ENCODE data around the gene CCDC186.
"Not testable (repeated sequence)": the region's sequence is repeated elsewhere in the genome, so short reads cannot be mapped to it uniquely, and the experiment has no call there.

The CCDC186 gene

GRCh38 chr10:114174695-114175188, 739 bp upstream of the CCDC186 start:
- in situ Hi-C loops (cut with MboI; ENCODE audit: low sequenced_read_pairs): no loop called here

GRCh38 chr10:114173603-114173920, 441 bp downstream of the CCDC186 start:
- in situ Hi-C loops (cut with MboI; ENCODE audit: low sequenced_read_pairs): no loop called here

- in situ Hi-C loops (cut with MboI; ENCODE audit: low sequenced_read_pairs): no loop called here
These were observed 1.0 kb downstream of the CCDC186 start for GRCh38 chr10:114172776-114173602.

GRCh38 chr10:114172216-114172615, 1.8 kb downstream of the CCDC186 start:
- in situ Hi-C loops (cut with MboI; ENCODE audit: low sequenced_read_pairs): no loop called here

GRCh38 chr10:114168450-114169009, 5.5 kb downstream of the CCDC186 start:
- in situ Hi-C loops (cut with MboI; ENCODE audit: low sequenced_read_pairs): no loop called here

GRCh38 chr10:114167985-114168384, 6.0 kb downstream of the CCDC186 start:
- in situ Hi-C loops (cut with MboI; ENCODE audit: low sequenced_read_pairs): no loop called here

- in situ Hi-C loops (cut with MboI; ENCODE audit: low sequenced_read_pairs): no loop called here
These were observed 7.5 kb downstream of the CCDC186 start for GRCh38 chr10:114166494-114166893.

GRCh38 chr10:114166043-114166442, 8.0 kb downstream of the CCDC186 start:
- in situ Hi-C loops (cut with MboI; ENCODE audit: low sequenced_read_pairs): no loop called here

- in situ Hi-C loops (cut with MboI; ENCODE audit: low sequenced_read_pairs): no loop called here
These were observed 10.9 kb downstream of the CCDC186 start for GRCh38 chr10:114163062-114163461.

- in situ Hi-C loops (cut with MboI; ENCODE audit: low sequenced_read_pairs): no loop called here
These were observed 16.1 kb downstream of the CCDC186 start for GRCh38 chr10:114157912-114158311.

- in situ Hi-C loops (cut with MboI; ENCODE audit: low sequenced_read_pairs): no loop called here
These were observed 22.1 kb downstream of the CCDC186 start for GRCh38 chr10:114151892-114152291.

GRCh38 chr10:114151486-114151885, 22.5 kb downstream of the CCDC186 start:
- in situ Hi-C loops (cut with MboI; ENCODE audit: low sequenced_read_pairs): no loop called here

- in situ Hi-C loops (cut with MboI; ENCODE audit: low sequenced_read_pairs): not testable (repeated sequence)
These were observed 24.5 kb downstream of the CCDC186 start for GRCh38 chr10:114149476-114149875.

GRCh38 chr10:114143160-114143559, 30.8 kb downstream of the CCDC186 start:
- in situ Hi-C loops (cut with MboI; ENCODE audit: low sequenced_read_pairs): no loop called here

GRCh38 chr10:114142018-114142417, 32.0 kb downstream of the CCDC186 start:
- in situ Hi-C loops (cut with MboI; ENCODE audit: low sequenced_read_pairs): no loop called here

- in situ Hi-C loops (cut with MboI; ENCODE audit: low sequenced_read_pairs): not testable (repeated sequence)
These were observed 33.2 kb downstream of the CCDC186 start for GRCh38 chr10:114140827-114141226.

GRCh38 chr10:114140036-114140435, 34.0 kb downstream of the CCDC186 start:
- in situ Hi-C loops (cut with MboI; ENCODE audit: low sequenced_read_pairs): no loop called here

GRCh38 chr10:114138581-114138980, 35.4 kb downstream of the CCDC186 start:
- in situ Hi-C loops (cut with MboI; ENCODE audit: low sequenced_read_pairs): no loop called here

- in situ Hi-C loops (cut with MboI; ENCODE audit: low sequenced_read_pairs): no loop called here
These were observed 38.5 kb downstream of the CCDC186 start for GRCh38 chr10:114135476-114135875.

GRCh38 chr10:114131094-114131493, 42.9 kb downstream of the CCDC186 start:
- in situ Hi-C loops (cut with MboI; ENCODE audit: low sequenced_read_pairs): no loop called here

GRCh38 chr10:114121031-114121430, 53.0 kb downstream of the CCDC186 start:
- in situ Hi-C loops (cut with MboI; ENCODE audit: low sequenced_read_pairs): loop anchor here (25.0 kb wide), 1 partner anchor 409 kb away; no protein-coding TSS in a partner anchor

GRCh38 chr10:114118514-114118913, 55.5 kb downstream of the CCDC186 start:
- in situ Hi-C loops (cut with MboI; ENCODE audit: low sequenced_read_pairs): loop anchor here (25.0 kb wide), 1 partner anchor 406 kb away; no protein-coding TSS in a partner anchor

Data from HL-60/S4 treated with phorbol 12-myristate 13-acetate at 8.2 ng/mL for 4 days and 3 days (cell line).